ENCODE results near the gene PPP2R2B. TPM values are rescaled to one million over a fixed set of nuclear protein-coding genes. Genes with fewer than 3 reads are reported as not detected.

The PPP2R2B gene
- total and polyA plus RNA-seq, 2 of the 4 experiments (the other 2 are of a cell fraction) = not detected

GRCh38 chr5:146646441-146646840, 232.1 kb downstream of the PPP2R2B start:
- Histone ChIP-seq H4K20me1 (ENCODE audit: insufficient read depth, low read length) (no peaks in the 10 kb centered on the region), H3K27ac (ENCODE audit: insufficient read depth, low read length) (no peak overlapping the region)
- WGBS, 2 experiments (ENCODE audit: extremely low coverage in 2 of 2, insufficient read length in 1 of 2) = no CpG with 5 or more reads among the region's 1 CpG

More at GRCh38 chr5:146646441-146646840, 232.1 kb downstream of the PPP2R2B start:
- ATAC-seq (ENCODE audit: low read depth) (no peak), DNase-seq (no peak)
- Histone ChIP-seq H3K18ac (ENCODE audit: low read depth, low read length) (no peak overlapping the region), H2AK5ac (ENCODE audit: low read depth, low read length) (no peak overlapping the region), H3K23ac (ENCODE audit: low read depth, low read length) (no peak overlapping the region), H3K9ac (ENCODE audit: low read depth, low read length) (no peak overlapping the region), H3K4me1 (ENCODE audit: control insufficient read depth, insufficient read depth, low read length) (no peaks in the 10 kb centered on the region), H2BK15ac (ENCODE audit: low read depth, low read length) (no peak overlapping the region), H2BK20ac (ENCODE audit: low read depth, low read length) (no peak overlapping the region), H3K56ac (ENCODE audit: extremely low read depth, insufficient read depth, low read length) (no peak overlapping the region), H3K14ac (replicated peaks; ENCODE audit: low read depth, low read length) (no peak overlapping the region), H3K9me3 (ENCODE audit: control insufficient read depth, insufficient read depth, low read length) (peaks cover 2% of the 10 kb centered on the region; the same call in 1 of the 2 replicates), H3K79me1 (ENCODE audit: low read depth in 1 of 2, low read length in 2 of 2) (no peaks in the 10 kb centered on the region), H4K8ac (ENCODE audit: low read depth in 2 of 2, low read length in 2 of 2) (no peak overlapping the region), H2BK5ac (ENCODE audit: low read depth, low read length, poor library complexity, severe bottlenecking) (no peak overlapping the region), H3K4ac (ENCODE audit: low read depth, low read length) (no peak overlapping the region), H3K9me1 (ENCODE audit: insufficient read depth, low read length) (no peaks in the 10 kb centered on the region), H2AK9ac (replicated peaks; ENCODE audit: low read depth, low read length, poor library complexity) (no peak overlapping the region), H2AFZ (replicated peaks; ENCODE audit: low read length, poor library complexity) (no peak overlapping the region), H3K36me3 (ENCODE audit: control insufficient read depth, insufficient read depth, low read length) (no peaks in the 10 kb centered on the region), H3K4me2 (ENCODE audit: low read depth, low read length) (no peak overlapping the region), H3K4me3 (ENCODE audit: insufficient read depth, low read depth, low read length) (no peak overlapping the region), H4K91ac (ENCODE audit: insufficient read depth, low read depth, low read length) (no peak overlapping the region), H3K27me3 (ENCODE audit: control insufficient read depth, insufficient read depth, low read length) (no peaks in the 10 kb centered on the region), H2BK120ac (ENCODE audit: low read depth, low read length) (no peak overlapping the region), H4K5ac (ENCODE audit: low read depth, low read length) (no peak overlapping the region)
- in situ Hi-C loops (cut with MboI; ENCODE audit: low sequenced_read_pairs) (no loop called here), intact Hi-C loops (cut with micrococcal nuclease) (no loop called here), dilution Hi-C loops (cut with HindIII; ENCODE audit: low sequenced_read_pairs, unreplicated experiment) (no loop called here)
- TF ChIP-seq MAZ (IDR thresholded peaks at IDR 0.05; ENCODE audit: borderline replicate concordance, low read depth, low read length) = no peak
- no peak for TF ChIP-seq RAD21 (IDR thresholded peaks at IDR 0.05; ENCODE audit: low read length)
- TF ChIP-seq, protein P1, sequence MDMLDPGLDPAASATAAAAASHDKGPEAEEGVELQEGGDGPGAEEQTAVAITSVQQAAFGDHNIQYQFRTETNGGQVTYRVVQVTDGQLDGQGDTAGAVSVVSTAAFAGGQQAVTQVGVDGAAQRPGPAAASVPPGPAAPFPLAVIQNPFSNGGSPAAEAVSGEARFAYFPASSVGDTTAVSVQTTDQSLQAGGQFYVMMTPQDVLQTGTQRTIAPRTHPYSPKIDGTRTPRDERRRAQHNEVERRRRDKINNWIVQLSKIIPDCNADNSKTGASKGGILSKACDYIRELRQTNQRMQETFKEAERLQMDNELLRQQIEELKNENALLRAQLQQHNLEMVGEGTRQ (IDR thresholded peaks at IDR 0.05; ENCODE audit: low read depth, low read length) = no peak
- TF ChIP-seq RFX5 (IDR thresholded peaks at IDR 0.05; ENCODE audit: low read depth, low read length) = no peak
- TF ChIP-seq BHLHE40 (IDR thresholded peaks at IDR 0.05; ENCODE audit: low read depth, low read length) = no peak
- no peak for TF ChIP-seq FOS (IDR thresholded peaks at IDR 0.05; ENCODE audit: low read depth, low read length)
- no peak for TF ChIP-seq CTCF (conservative IDR thresholded peaks at IDR 0.05; ENCODE audit: low read depth, low read length)
- TF ChIP-seq MAFK (IDR thresholded peaks at IDR 0.05; ENCODE audit: low read depth, low read length) = no peak
- CTCF ChIA-PET = no interaction called here
- POLR2A ChIA-PET (ENCODE audit: unreplicated experiment) = no interaction called here
- BruUV-seq (replicated peaks) = no TSS peak
